ENCODE measurements around the gene PRR22.

PRR22 gene

DNA sequence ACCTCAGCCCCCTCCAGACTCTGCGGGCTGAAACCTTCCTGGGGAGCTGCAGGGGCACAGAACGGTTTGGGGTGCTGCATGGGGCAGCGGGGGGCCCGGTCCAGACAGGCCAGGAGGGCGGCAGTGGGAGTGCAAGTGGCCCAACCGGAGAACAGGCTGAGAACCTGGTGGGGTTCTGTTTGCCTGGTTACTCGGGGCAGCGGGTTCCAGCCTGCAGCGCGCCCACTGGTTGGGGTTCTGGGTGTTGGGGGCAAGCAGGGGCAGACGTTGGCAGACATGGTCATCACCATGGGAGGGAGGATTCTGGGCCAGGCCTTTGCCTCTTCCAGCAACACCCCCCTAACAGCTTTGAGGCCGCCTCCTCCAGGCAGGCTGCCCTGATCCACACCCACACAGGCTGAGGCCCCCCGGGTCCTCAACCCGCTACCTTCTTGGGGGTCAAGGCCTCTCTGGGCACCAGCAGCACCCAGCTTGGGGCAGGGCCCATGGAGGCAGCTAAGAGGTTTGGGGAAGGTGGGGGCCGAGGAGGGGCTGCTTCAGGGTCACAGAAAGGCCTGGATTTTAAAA is at the start of gene PRR22:
Gene PRR22, minus strand, starts transcription at position 166 of the 567 bp plus-strand sequence. Its CDS starts 86 bp downstream, at position 80.
- no peak for DNase-seq

DNA sequence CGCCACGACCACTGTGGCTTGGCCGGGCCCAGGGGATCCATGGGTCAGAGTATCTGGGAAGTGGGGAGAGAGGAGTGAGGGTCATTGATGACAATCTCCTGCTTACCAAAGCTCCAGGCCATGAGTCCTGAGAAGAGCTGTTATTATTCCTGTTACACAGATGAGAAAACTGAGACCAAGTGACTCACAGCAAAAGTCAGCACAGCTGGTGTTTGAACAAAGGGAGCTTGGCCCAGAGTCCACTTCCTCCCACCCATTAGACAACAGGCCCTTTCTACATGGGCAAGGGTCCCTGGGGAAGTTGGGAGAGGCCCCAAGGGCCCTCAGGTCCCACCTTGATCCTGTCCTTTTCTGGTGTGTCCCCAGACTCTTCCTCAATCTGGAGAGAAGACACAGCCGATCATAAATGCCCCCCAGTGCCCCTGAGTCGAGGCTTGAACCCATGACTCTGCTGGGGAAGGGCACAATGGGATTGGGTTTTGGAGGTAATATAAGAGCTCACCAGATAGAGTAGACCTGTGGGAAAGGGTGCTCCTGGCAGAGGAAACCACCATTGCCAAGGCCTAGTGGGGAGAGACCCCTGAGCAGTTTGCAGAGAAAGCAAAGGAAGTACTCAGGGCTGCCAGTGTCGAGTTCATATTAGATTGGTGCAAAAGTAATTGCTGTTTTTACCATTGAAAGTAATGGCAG is 48.1 kb upstream of the PRR22 start:
- DNase-seq, result no peak

DNA sequence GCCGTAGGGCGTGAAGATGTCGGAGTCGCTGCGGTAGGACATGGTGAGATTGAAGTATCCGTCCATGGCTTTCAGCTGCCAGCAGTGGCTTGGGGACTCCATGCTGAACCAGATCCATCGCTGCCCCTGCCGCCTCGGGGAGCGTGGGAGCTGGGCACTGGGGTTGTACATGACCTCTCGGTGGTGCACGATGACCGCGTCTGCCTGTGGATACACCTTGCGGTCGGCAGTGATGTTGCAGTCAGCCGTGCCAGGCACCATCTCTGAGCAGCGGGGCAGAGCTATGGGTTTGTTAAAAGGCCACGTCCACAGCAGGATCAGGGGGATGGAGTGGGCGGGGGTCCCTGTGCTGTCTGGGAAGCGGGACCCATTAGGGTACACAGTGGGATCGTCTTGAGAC is 47.5 kb upstream of the PRR22 start:
- DNase-seq, result no peak

- DNase-seq, result no peak
Observed at GRCh38 chr19:5831159-5831558, 46.6 kb upstream of the PRR22 start.

DNA sequence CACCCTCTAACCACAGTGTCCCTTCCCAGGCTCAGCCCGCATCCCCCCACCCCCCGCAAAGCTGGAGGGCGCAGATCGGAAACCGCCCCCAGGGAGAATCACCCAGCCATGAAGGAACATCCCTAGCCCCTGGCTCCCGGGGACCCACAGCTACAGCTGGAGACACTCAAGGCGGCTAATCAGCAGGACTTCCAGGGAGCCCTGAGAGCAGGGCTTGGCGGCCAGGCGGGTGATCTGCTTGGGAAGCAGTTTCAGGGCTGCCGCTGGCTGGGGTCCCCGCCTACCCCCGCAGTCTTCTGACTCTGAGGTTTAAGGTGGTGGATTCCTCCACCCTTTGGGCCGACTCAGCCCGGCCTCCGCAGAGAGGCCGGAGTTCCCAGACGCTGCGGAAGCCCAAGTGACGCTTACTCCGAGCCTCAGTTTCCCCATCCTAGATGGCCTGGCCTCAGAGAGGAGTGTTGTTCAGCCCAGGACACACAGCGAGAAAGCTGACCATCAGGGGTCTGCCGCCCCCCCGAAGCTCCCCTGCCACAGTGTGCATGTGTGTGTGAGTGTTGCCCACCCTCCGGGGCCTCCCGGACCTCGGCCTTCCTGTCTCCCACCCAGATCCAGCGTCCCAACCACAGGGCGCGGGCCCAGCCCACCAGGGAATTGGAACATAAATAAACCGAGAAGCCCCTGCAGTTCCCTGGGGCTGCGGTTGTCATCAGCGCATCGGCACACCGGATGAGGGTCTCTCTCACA is 45.2 kb upstream of the PRR22 start:
- DNase-seq, result no peak

- DNase-seq, result peak; percentile 56
Observed at GRCh38 chr19:5828661-5829566, 44.4 kb upstream of the PRR22 start.

DNA sequence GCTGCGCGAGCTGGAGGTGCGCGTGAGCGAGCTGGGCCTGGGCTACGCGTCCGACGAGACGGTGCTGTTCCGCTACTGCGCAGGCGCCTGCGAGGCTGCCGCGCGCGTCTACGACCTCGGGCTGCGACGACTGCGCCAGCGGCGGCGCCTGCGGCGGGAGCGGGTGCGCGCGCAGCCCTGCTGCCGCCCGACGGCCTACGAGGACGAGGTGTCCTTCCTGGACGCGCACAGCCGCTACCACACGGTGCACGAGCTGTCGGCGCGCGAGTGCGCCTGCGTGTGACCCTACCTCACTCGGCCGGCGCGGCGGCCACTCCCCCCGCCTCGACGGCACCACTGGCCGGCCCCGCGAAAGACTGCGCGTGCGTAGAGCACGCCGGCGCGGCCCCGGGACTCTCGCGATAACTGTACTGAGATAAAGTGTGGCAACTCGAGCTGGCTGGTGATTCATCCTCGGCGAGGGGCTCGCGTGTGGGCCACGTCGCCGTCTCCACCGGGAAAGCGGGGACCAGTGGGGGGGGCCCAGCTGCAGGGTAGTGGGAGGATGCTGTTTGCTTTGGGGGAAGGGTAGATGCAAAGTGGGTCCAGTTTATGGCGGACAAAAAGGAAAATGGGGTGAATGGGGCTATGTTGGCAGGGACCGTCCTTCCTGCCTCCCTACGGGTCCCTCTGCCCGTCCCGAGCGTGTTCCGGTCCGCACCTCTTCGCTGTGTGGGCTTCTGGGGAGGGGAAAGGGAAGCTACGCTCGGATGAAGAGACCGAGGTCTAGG is 43.5 kb upstream of the PRR22 start:
- DNase-seq, result peak; percentile 97

GRCh38 chr19:5827342-5827890 is 42.9 kb upstream of the PRR22 start:
- no peak for DNase-seq

DNA sequence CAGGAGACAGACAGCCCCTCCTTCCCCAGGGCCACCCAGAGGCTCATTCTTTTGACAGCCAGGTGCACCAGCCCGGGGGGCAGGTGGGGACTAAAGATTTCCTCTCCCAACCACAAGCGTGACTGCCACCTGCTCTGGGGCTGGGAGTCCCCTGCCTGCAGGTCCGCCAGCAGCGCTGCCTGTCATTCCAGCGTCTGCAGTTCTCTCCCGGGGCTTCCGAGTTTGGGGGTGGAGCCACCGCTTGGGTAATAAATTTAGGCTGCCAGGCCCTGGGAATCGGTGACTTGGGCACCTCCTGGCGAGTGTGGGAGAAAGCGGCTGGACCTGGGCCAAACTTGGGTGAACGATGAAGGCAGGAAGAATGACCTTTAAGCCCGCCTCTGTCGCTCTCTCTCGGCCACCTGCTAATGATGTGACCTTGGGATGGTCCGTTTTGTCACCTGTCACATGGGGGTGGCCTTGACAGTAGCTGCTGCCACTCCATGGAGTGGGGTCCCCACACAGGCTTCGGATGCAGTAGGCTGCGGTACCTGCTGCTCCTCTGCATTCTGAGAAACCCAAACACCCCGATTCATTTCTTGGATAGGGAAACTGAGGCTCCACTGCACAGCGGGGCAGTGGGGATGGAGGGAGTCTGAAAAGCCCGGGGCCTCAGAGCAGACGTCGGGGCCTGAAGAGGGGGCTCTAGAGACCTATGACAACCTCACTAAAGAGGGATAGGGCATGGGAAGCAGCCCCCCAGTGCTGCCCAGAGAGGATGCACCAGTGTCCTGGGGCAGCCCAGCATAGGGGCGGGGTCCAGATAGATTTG is 42.2 kb upstream of the PRR22 start:
- DNase-seq, result peak; percentile 98

DNA sequence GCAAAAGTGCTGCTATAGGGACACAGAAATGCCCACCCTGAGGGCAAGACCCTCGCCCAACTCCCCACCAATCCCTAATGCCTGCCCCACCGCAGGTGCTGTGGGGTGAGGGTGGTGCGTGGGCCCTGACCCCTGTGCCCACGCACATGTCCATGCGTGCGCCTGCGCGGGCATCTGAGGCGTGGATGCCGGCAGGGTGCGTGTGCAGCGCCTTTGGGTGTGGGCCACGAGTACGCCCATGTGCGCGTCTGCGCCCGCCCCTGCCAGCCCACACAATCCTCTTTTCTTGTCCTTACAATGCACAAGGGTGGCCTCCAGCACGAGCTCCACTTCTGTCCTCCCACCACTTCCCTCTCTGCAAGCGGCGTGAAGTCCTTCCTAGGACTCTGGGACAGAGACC is 40.6 kb upstream of the PRR22 start:
- DNase-seq, result no peak

DNA sequence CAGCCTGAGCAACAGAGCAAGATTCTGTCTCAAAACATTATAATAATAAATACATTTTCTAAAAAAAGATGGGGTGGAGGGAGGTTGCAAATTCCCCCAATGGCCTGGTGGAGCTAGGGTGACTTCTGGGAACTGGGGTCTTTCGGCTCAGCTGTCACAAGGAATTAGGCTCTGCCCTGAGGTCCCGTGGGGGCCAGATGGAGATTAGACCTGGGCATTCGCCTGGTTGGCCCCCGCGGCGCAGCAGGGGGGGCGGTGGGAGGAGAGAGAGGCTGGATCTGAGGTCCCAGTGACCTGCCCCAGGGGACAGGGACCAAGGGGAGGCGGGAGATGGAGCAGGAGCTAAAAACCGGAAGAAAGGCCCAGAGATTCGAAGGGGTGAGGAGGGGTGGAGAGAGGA is 40.2 kb upstream of the PRR22 start:
- no peak for DNase-seq

GRCh38 chr19:5823579-5824281 is 39.2 kb upstream of the PRR22 start:
- no peak for DNase-seq

- DNase-seq, result no peak
Observed at GRCh38 chr19:5822181-5822844, 37.8 kb upstream of the PRR22 start.

- no peak for DNase-seq
Observed at GRCh38 chr19:5821521-5822180, 37.1 kb upstream of the PRR22 start.

DNA sequence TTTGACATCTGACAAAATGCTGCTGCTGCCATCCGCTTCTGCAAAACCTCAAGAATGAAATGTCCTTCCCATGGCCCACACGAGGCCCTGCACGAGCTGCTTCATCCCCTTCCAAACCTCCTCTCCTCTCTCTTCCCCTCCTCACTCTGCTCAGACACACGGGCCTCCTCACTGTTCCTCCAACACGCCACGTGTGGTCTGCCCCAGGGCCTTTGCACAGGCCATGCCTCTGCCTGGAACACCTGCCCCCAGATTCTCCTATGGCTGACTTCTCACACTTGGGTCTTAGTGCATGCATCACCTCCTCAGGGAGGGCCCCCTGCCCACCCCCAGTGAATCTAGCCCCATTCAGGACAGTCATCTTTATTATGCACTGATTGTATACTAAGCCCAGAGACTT is 36.2 kb upstream of the PRR22 start:
- no peak for DNase-seq

DNA sequence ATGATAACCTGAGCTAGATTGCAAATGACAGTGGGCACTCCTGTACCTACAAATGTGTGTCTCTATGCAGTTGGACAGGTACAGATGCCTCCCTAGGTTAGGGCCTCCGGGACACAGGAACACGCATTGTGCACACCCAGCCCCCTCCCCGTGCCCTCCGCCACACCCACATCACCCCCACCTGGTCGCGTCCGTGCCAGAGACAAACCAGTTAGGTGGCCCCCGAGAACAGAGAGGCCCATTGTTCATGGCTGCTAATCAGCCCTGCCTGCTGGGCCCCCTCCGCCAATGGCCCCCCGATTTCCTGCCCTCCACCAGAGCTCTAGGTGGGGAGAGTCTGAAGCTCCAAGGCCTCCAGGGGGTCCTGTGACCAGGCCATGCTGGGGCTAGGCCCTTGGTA is 34.0 kb upstream of the PRR22 start:
- DNase-seq, result no peak

- no peak for DNase-seq
Observed at GRCh38 chr19:5817218-5817617, 32.7 kb upstream of the PRR22 start.

- no peak for DNase-seq
Observed at GRCh38 chr19:5814852-5815246, 30.3 kb upstream of the PRR22 start.

DNA sequence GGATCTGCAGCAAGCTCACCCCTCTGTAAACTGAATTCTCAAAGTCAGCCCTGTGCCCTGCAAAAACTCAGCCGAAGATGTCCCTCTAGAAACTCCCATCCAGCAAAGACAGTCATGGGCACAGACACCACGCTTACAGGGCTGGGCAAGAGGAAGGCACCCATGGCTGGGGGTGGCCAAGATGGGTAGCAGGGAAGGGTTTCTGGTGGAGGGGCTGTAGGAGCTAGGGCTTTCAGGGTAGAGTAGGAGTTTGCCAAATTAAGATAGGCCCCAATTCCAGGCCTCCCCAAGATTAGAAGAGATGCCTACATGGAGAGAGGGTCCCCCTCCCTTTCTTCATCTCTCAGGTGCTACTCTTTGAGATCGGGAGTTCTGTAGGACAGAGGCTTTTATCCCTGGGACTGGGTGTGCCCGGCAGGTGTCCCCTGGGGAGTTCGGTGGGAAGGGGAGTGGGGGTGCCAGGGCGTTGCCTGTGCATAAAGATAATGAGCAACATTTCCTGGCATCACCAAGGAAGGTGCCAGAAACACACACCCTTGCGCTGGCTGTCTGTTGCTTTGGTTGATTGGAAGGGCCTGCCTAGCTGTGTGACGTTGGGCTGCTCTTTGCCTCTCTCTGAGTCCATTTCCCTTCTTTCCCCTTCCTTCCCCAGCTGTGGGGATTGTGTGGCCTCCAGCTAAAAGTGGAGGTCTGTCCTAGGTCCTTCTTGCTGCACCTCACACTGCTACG is 29.7 kb upstream of the PRR22 start:
- DNase-seq, result no peak
